AG10803 (cell line): ENCODE results near the gene TNIP1.

Experiments
- DNase-seq: peaks from one replicate; pipeline ENCODE4 v3.0.0; 2010; ENCODE audit warnings: low read depth
- H3K4me3 ChIP-seq: 2 replicates; pipeline ENCODE4 v1.5.1; 2011; ENCODE audit warnings: mild to moderate bottlenecking, low read length, control low read depth
- TF ChIP-seq, protein P1 (sequence below): conservative IDR thresholded peaks from 2 replicates; pipeline ENCODE4 v1.5.1; 2011; ENCODE audit warnings: mild to moderate bottlenecking, low read length, control low read depth, inconsistent platforms

The TNIP1 gene

GRCh38 chr5:151040211-151040747, 40.6 kb downstream of the TNIP1 start:
- H3K4me3 ChIP-seq: no peak overlapping the region
- TF ChIP-seq, protein P1, sequence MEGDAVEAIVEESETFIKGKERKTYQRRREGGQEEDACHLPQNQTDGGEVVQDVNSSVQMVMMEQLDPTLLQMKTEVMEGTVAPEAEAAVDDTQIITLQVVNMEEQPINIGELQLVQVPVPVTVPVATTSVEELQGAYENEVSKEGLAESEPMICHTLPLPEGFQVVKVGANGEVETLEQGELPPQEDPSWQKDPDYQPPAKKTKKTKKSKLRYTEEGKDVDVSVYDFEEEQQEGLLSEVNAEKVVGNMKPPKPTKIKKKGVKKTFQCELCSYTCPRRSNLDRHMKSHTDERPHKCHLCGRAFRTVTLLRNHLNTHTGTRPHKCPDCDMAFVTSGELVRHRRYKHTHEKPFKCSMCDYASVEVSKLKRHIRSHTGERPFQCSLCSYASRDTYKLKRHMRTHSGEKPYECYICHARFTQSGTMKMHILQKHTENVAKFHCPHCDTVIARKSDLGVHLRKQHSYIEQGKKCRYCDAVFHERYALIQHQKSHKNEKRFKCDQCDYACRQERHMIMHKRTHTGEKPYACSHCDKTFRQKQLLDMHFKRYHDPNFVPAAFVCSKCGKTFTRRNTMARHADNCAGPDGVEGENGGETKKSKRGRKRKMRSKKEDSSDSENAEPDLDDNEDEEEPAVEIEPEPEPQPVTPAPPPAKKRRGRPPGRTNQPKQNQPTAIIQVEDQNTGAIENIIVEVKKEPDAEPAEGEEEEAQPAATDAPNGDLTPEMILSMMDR: no peak
- no peak for DNase-seq

DNA sequence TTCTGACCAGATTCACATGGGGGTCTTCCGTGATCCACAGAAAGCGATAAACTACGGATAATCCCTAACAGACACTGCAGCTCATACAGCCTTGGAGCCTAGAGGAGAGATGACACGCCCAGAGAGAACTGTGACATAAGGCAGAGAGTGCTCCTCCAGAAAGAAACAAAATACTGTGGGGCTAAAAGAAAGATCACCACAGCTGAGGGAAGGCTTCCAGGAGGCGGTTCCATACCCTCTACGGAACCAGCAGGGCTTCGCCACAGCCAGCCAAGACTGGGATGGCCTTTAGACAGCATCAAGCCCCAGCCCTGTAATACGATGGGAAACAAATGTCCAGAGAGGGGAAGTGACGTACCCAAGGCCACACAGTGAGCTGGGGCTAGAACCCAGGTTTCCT, 41.2 kb downstream of the TNIP1 start:
- TF ChIP-seq, protein P1: no peak
- DNase-seq: no peak
- H3K4me3 ChIP-seq: no peak overlapping the region

GRCh38 chr5:151038801-151039238, 42.0 kb downstream of the TNIP1 start:
- TF ChIP-seq, protein P1: no peak
- H3K4me3 ChIP-seq: no peak overlapping the region
- no peak for DNase-seq

- no peak for DNase-seq
- TF ChIP-seq, protein P1: no peak
- H3K4me3 ChIP-seq: no peak overlapping the region
Observed at GRCh38 chr5:151038412-151038745, 42.5 kb downstream of the TNIP1 start.

- H3K4me3 ChIP-seq: no peak overlapping the region
- TF ChIP-seq, protein P1: no peak
- peak; percentile 80 for DNase-seq
Observed at GRCh38 chr5:151037561-151038411, 43.0 kb downstream of the TNIP1 start.

DNA sequence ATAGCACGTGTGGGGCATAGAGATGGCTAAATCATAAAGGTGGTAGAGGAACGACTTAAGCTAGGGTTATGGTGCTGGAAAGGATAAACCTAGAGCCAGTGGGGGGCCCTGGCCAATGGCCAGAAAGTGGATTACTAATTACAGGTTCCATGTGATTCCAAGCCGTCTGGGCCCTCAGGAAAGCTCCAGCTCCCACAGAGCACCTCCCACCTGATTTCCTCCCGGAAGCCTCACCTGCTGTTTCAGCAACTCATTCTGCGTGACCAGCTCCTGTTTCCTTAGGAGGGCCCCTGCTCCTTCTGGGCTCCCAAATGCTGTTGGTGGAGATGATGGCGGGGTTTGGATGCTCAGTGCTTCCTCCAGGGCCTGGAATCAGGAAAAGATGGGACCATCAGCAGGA, 44.3 kb downstream of the TNIP1 start:
- H3K4me3 ChIP-seq: no peak overlapping the region
- TF ChIP-seq, protein P1: no peak
- no peak for DNase-seq
